Prostate gland (tissue), 2 donors: Measurements from ENCODE around the gene EHBP1. TPM values are rescaled to one million over a fixed set of nuclear protein-coding genes. Genes with fewer than 3 reads are reported as not detected.

Source experiments
- DNase-seq: peaks from one replicate; pipeline ENCODE4 v3.0.0-alpha.2; 2019; ENCODE audit warnings: low spot score
- H3K27ac ChIP-seq, 2 donors: fragments of 200-600 bp; sonication (generic); 2 replicates each; pipeline ENCODE4 v1.5.1; 2017 to 2019
- H3K27me3 ChIP-seq: fragments of 200-600 bp; sonication (generic); replicated peaks from 2 replicates; pipeline ENCODE4 v1.5.1; 2019; ENCODE audit not compliant: insufficient read depth
- H3K36me3 ChIP-seq, 2 donors: fragments of 200-600 bp; sonication (generic); 1 replicate in 1 of 2; 2 replicates in 1 of 2; pipeline versions ENCODE4 v1.5.1 to v1.8.1; 2017 to 2019
- H3K4me1 ChIP-seq: fragments of 200-600 bp; sonication (generic); replicated peaks from 2 replicates; pipeline ENCODE4 v1.5.1; 2019
- H3K4me3 ChIP-seq, 2 donors: fragments of 200-600 bp; sonication (generic); 2 replicates each; pipeline ENCODE4 v1.5.1; 2017 to 2019
- H3K9me3 ChIP-seq: fragments of 200-600 bp; sonication (generic); 2 replicates; pipeline ENCODE4 v1.5.1; 2017
- POLR2A ChIP-seq: fragments of 450-650 bp; IDR thresholded peaks from one replicate; pipeline ENCODE4 v1.6.1; 2016; ENCODE audit warnings: antibody characterized with exemption, mild to moderate bottlenecking
- POLR2AphosphoS5 ChIP-seq: sonication (generic); formaldehyde crosslinking; IDR thresholded peaks from one replicate; pipeline ENCODE4 v1.6.1; 2017; ENCODE audit warnings: antibody characterized with exemption
- WGBS: methylation state at CpG from one replicate; pipeline ENCODE4 v1.1.5; 2018; 5-methylcytosine and 5-hydroxymethylcytosine counted together
- intact Hi-C: fragments of 100-400 bp; cut with DNase I; formaldehyde crosslinking; loops from one replicate; pipeline ENCODE4 v1.14.2; 2022
- total RNA-seq, 2 donors: library from RNA; depleted of rRNA; stranded (reverse); fragments of >200 nt; gene quantifications; one replicate each; pipeline ENCODE4 v1.1.0, GENCODE V29; 2016
- TF ChIP-seq, protein P1 (sequence below), 4 experiments: fragments of 200-600 bp in 2 of 4; fragments of 450-650 bp in 2 of 4; sonication (generic) in 2 of 4; IDR thresholded peaks; 1 replicate in 3 of 4; 2 replicates in 1 of 4; pipeline ENCODE4 v1.5.1; 2016 to 2019; ENCODE audit warnings: antibody characterized with exemption in 4 of 4, mild to moderate bottlenecking in 2 of 4, moderate library complexity in 2 of 4

EHBP1 gene
- total RNA-seq, 2 donors from 2014 or later, result 26.5 to 30.3 TPM

DNA sequence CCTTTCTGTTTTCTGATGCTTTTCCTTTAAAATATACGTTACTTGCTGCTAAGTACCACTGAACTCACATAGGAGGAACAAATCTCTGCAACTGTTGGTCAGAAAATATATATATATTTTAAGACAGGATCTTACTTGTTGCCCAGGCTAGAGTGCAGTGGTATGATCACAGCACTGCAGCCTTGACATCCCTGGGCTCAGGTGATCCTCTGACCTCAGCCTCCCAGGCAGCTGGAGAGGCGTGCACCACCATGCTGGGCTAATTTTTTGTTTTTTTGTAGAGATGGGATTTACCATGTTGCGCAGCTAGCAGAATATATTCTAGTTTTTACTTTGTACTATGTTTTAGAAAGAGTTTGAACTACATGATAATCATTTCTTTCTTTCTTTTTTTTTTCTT, 51.5 kb downstream of the EHBP1 start:
- H3K36me3 ChIP-seq, result no peaks in the 10 kb centered on the region
- WGBS, result 97% methylated on average over 3 of the region's 3 CpGs
- intact Hi-C loops, result no loop called here
- no peaks in the 10 kb centered on the region for H3K27me3 ChIP-seq
- no peak for DNase-seq
- H3K27ac ChIP-seq, result no peak overlapping the region
- no peaks in the 10 kb centered on the region for H3K4me1 ChIP-seq
- no peak overlapping the region for H3K4me3 ChIP-seq
- no peak for TF ChIP-seq POLR2A
- TF ChIP-seq, protein P1, sequence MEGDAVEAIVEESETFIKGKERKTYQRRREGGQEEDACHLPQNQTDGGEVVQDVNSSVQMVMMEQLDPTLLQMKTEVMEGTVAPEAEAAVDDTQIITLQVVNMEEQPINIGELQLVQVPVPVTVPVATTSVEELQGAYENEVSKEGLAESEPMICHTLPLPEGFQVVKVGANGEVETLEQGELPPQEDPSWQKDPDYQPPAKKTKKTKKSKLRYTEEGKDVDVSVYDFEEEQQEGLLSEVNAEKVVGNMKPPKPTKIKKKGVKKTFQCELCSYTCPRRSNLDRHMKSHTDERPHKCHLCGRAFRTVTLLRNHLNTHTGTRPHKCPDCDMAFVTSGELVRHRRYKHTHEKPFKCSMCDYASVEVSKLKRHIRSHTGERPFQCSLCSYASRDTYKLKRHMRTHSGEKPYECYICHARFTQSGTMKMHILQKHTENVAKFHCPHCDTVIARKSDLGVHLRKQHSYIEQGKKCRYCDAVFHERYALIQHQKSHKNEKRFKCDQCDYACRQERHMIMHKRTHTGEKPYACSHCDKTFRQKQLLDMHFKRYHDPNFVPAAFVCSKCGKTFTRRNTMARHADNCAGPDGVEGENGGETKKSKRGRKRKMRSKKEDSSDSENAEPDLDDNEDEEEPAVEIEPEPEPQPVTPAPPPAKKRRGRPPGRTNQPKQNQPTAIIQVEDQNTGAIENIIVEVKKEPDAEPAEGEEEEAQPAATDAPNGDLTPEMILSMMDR (IDR thresholded peaks at IDR 0.05), result no peak
- TF ChIP-seq POLR2AphosphoS5, result no peak
- no peaks in the 10 kb centered on the region for H3K9me3 ChIP-seq

DNA sequence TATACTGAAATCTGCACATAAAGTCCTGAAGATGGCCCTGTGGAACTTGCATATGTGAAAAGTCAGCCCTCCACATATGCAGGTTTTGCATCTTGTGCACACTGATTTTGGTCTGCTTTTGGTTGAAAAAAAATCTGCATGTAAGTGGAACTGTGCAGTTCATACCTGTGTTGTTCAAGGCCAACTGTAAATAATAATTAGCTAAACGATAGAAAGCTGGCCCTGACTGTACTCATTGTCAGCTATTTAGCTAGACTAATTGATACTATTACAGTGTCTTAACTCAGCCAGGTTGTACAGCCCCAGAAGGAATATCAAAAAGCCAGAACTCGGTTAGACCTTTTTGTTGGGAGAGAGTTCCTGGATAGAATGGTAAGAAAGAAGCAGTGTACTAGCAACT, 54.5 kb downstream of the EHBP1 start:
- no peaks in the 10 kb centered on the region for H3K9me3 ChIP-seq
- no peaks in the 10 kb centered on the region for H3K36me3 ChIP-seq
- no peaks in the 10 kb centered on the region for H3K4me1 ChIP-seq
- intact Hi-C loops, result no loop called here
- no peaks in the 10 kb centered on the region for H3K27me3 ChIP-seq
- TF ChIP-seq POLR2A, result no peak
- no peak for DNase-seq
- no peak overlapping the region for H3K27ac ChIP-seq
- WGBS, result 91% methylated on average over 2 of the region's 2 CpGs
- H3K4me3 ChIP-seq, result no peak overlapping the region

DNA sequence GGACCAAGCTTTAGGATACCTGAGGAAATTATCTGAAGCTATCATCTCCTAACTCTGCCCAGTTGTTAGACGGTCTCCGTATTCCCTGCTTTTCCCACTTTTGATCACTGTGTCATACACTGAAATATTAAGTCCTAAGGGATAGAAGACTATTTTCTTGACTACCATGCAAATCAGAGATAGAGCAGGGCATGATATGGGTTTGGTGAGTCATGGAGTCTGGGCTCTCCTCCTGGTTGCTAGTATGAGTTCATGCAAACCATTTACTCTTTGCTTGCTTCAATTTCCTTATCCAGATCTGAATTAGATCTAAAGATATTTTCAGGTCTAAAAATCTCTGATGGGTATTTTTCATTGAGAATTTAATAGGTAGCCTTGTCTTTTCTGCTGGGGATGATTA, 55.0 kb downstream of the EHBP1 start:
- Histone ChIP-seq H3K4me3 (no peak overlapping the region), H3K27ac (no peak overlapping the region), H3K36me3 (no peaks in the 10 kb centered on the region), H3K4me1 (no peaks in the 10 kb centered on the region), H3K27me3 (no peaks in the 10 kb centered on the region), H3K9me3 (no peaks in the 10 kb centered on the region)
- intact Hi-C loops, result no loop called here
- TF ChIP-seq POLR2AphosphoS5, result no peak
- TF ChIP-seq, protein P1 (IDR thresholded peaks at IDR 0.05), result no peak
- no peak for TF ChIP-seq POLR2A
- whole genome bisulfite sequencing, result 98% methylated on average over 2 of the region's 2 CpGs
- no peak for DNase-seq

DNA sequence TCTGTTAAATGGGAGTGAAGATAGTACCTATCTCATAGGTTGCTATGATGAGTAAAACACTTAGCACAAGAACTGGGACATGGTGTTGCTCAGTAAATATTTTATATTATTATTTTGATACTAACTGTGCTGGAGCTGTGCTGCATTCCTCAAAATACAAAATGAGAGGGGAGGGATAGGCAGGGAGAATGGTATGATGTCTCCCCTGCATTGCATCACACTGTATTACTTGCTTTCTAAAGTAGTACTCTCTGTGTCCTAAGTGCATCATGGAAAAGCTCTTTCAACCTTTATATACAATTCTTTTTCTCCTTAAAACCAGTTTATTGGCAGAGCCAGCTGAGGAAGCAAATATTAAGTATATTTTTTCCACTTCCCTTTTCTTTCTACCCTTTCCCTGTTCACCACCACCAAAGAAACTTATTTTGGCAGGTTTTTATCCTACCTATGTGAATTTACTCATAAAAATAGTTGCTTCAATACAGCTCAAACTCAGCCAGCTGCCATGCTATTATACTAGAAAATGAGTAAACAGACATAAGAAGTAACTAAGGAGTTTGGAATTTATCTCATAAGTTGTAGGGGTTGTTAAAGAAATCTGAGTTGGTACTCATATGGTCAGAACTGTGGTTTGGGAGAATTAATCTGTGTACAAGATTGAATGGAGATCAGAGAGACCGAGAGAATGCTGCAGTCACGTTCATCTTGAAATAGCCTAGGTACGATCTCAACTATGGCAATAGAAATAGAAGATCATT, 60.3 kb downstream of the EHBP1 start:
- no peak overlapping the region for H3K4me3 ChIP-seq
- TF ChIP-seq POLR2A (no peak), POLR2AphosphoS5 (no peak)
- TF ChIP-seq, protein P1 (IDR thresholded peaks at IDR 0.05), result no peak
- intact Hi-C loops, result no loop called here
- WGBS, result 73% methylated on average over 3 of the region's 3 CpGs
- H3K9me3 ChIP-seq, result no peaks in the 10 kb centered on the region
- H3K36me3 ChIP-seq, result no peaks in the 10 kb centered on the region
- no peaks in the 10 kb centered on the region for H3K27me3 ChIP-seq
- no peak overlapping the region for H3K27ac ChIP-seq
- no peak for DNase-seq
- H3K4me1 ChIP-seq, result no peaks in the 10 kb centered on the region

DNA sequence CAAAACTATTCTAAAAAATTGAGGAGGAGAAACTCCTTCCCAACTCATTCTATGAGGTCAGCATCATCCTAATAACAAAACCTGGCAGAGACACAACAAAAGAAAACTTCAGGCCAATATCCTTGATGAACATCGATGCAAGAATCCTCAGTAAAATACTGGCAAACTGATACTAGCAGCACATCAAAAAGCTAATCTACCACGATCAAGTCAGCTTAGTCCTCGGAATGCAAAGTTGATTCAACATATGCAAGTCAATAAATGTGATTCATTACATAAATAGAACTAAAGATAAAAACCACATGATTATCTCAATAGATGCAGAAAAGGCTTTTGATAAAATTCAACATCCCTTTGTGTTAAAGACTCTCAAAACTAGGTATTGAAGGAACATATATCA, 63.1 kb downstream of the EHBP1 start:
- intact Hi-C loops, result no loop called here
- no peaks in the 10 kb centered on the region for H3K9me3 ChIP-seq
- no peak overlapping the region for H3K4me3 ChIP-seq
- 50% methylated on average over 3 of the region's 3 CpGs for WGBS
- H3K27me3 ChIP-seq, result no peaks in the 10 kb centered on the region
- H3K36me3 ChIP-seq, result no peaks in the 10 kb centered on the region
- H3K4me1 ChIP-seq, result no peaks in the 10 kb centered on the region
- no peak overlapping the region for H3K27ac ChIP-seq
- TF ChIP-seq POLR2AphosphoS5 (no peak), POLR2A (no peak)
- TF ChIP-seq, protein P1 (IDR thresholded peaks at IDR 0.05), result no peak
- DNase-seq, result no peak
